Mesothelial cell of epicardium (in vitro differentiated cells): ENCODE data around the gene FAM76A. TPM values are rescaled to one million over a fixed set of nuclear protein-coding genes. Genes with fewer than 3 reads are reported as not detected.
A peak's percentile ranks its signal among the peaks of the same experiment; 100 is the strongest.
"Not testable (repeated sequence)": the region's sequence is repeated elsewhere in the genome, so short reads cannot be mapped to it uniquely, and the experiment has no call there.

ENCODE experiments used
- DNase-seq, 2 experiments: peaks; one replicate each; pipeline ENCODE4 v3.0.0; 2021; ENCODE audit warnings: low spot score in 2 of 2; ENCODE audit not compliant: unreplicated experiment in 2 of 2
- H3K27ac Mint-ChIP-seq: 2 replicates; pipeline ENCODE4 v1.8.0; 2021; ENCODE audit warnings: mixed read lengths
- H3K27me3 Mint-ChIP-seq: 2 replicates; pipeline ENCODE4 v1.8.0; 2021; ENCODE audit warnings: low read depth, mixed read lengths
- H3K36me3 Mint-ChIP-seq: 2 replicates; pipeline ENCODE4 v1.8.0; 2021; ENCODE audit warnings: mixed read lengths
- H3K4me1 Mint-ChIP-seq: 2 replicates; pipeline ENCODE4 v1.8.0; 2021; ENCODE audit warnings: mixed read lengths
- H3K4me3 Mint-ChIP-seq: 2 replicates; pipeline ENCODE4 v1.8.0; 2021; ENCODE audit warnings: mild to moderate bottlenecking, moderate library complexity, mixed read lengths
- H3K9me3 Mint-ChIP-seq: 2 replicates; pipeline ENCODE4 v1.8.0; 2021; ENCODE audit warnings: mixed read lengths
- total RNA-seq: library from RNA; stranded (reverse); gene quantifications from 3 replicates; pipeline ENCODE4 v1.2.1, GENCODE V29; 2021
- TF ChIP-seq, protein P1 (sequence below): fragments of 200-600 bp; sonication (generic); IDR thresholded peaks from one replicate; pipeline ENCODE4 v1.5.0; 2021; ENCODE audit warnings: antibody characterized with exemption; ENCODE audit not compliant: unreplicated experiment

The FAM76A gene
- 12.0 to 12.4 TPM (median 12.4 TPM) in 3 replicates for total RNA-seq

DNA sequence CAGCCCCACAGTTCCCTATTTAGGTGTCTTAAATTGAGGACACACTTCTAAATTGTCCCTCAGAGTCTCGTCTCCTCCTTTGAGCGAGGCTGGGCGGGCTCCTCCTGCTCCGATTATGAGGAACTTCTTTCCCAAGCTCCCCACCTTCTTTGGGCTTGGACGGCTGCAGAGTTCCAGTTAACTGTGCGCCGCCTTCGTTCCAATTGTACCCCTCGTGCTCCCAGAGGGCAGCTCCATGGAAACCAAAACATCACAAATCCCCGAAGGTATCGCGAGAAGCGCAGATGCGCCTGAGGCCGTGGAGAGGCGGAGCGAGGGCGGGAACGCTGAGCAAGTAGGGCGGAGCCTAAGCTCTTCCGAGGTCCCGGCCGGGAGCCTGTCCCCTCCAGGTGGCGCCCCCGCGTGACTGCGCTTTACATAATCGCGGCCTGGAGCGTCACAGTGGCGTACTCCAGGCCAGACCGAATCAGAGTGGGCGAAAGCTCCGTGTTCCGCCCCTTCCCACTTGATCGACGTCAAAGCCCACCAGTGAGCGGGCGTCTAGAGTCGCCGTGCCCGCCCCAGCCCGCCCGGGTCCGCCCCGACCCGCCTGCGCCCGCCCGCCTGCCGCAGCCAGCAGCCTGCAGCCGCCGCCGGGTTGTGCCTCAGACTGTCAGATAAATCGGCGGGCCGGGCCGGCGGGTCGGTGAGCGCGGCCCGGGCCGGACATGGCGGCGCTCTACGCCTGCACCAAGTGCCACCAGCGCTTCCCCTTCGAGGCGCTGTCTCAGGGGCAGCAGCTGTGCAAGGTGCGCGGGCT lies at the start of gene FAM76A:
FAM76A (plus strand) TSS at position 588 of the 799 bp plus-strand sequence; CDS start at position 708, 120 bp downstream.
- H3K4me3 Mint-ChIP-seq: peak within 1 kb of the TSS; percentile 78
- TF ChIP-seq, protein P1, sequence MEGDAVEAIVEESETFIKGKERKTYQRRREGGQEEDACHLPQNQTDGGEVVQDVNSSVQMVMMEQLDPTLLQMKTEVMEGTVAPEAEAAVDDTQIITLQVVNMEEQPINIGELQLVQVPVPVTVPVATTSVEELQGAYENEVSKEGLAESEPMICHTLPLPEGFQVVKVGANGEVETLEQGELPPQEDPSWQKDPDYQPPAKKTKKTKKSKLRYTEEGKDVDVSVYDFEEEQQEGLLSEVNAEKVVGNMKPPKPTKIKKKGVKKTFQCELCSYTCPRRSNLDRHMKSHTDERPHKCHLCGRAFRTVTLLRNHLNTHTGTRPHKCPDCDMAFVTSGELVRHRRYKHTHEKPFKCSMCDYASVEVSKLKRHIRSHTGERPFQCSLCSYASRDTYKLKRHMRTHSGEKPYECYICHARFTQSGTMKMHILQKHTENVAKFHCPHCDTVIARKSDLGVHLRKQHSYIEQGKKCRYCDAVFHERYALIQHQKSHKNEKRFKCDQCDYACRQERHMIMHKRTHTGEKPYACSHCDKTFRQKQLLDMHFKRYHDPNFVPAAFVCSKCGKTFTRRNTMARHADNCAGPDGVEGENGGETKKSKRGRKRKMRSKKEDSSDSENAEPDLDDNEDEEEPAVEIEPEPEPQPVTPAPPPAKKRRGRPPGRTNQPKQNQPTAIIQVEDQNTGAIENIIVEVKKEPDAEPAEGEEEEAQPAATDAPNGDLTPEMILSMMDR: peak; percentile 26
- H3K27ac Mint-ChIP-seq: peak within 1 kb of the TSS; percentile 98

DNA sequence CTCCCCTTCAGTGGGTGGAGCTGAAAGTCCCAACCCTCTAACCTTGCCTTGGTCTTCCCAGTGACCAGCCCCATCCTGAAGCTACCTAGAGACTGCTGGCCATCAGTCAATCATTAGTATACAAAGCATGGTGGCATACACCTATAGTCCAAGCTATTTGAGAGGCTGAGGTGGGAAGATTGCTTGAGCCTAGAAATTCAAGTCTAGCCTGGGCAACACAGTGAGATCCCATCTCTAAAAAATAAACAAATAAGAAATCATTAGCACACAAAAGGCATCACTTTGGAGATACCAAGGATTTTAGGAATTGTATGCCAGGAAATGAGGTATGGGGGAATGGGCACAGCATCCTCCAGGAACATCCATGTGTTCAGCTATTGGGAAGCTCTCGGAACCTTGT lies 49.4 kb upstream of the FAM76A start:
- TF ChIP-seq, protein P1: no peak
- H3K9me3 Mint-ChIP-seq: peaks cover 12% of the 10 kb centered on the region
- no peak for DNase-seq
- H3K4me1 Mint-ChIP-seq: peaks cover 12% of the 10 kb centered on the region
- no peaks in the 10 kb centered on the region for H3K27me3 Mint-ChIP-seq
- H3K4me3 Mint-ChIP-seq: no peak overlapping the region
- no peak overlapping the region for H3K27ac Mint-ChIP-seq
- H3K36me3 Mint-ChIP-seq: peaks cover 4% of the 10 kb centered on the region

More for the DNA sequence above, at the start of gene FAM76A:
- no peaks in the 10 kb centered on the region for H3K9me3 Mint-ChIP-seq
- peaks cover 8% of the 10 kb centered on the region for H3K4me1 Mint-ChIP-seq
- H3K27me3 Mint-ChIP-seq: no peaks in the 10 kb centered on the region
- H3K36me3 Mint-ChIP-seq: peaks cover 8% of the 10 kb centered on the region
- peak; percentile 97 to 99 for DNase-seq

DNA sequence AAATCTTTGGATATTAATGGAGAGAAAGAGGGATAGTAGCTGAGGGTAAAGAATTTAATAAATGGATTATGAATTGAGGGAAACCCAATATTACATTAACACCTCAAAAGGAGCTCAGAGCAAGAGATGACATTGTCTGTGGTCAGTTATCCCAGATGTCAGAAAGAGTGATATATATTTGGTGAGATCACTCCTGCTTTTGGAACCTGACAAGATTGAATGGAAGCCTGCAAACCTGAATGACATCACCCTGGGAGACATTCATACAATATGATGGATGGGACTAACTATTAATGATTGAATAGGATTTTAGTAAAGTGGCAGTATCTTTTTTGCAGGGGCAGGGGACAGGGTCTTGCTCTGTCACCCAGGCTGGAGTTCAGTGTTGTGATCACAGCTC lies 47.0 kb upstream of the FAM76A start:
- H3K4me3 Mint-ChIP-seq: no peak overlapping the region
- no peak overlapping the region for H3K27ac Mint-ChIP-seq
- DNase-seq: no peak
- no peaks in the 10 kb centered on the region for H3K27me3 Mint-ChIP-seq
- TF ChIP-seq, protein P1: no peak
- H3K4me1 Mint-ChIP-seq: no peaks in the 10 kb centered on the region
- H3K36me3 Mint-ChIP-seq: peaks cover 8% of the 10 kb centered on the region
- peaks cover 20% of the 10 kb centered on the region for H3K9me3 Mint-ChIP-seq

DNA sequence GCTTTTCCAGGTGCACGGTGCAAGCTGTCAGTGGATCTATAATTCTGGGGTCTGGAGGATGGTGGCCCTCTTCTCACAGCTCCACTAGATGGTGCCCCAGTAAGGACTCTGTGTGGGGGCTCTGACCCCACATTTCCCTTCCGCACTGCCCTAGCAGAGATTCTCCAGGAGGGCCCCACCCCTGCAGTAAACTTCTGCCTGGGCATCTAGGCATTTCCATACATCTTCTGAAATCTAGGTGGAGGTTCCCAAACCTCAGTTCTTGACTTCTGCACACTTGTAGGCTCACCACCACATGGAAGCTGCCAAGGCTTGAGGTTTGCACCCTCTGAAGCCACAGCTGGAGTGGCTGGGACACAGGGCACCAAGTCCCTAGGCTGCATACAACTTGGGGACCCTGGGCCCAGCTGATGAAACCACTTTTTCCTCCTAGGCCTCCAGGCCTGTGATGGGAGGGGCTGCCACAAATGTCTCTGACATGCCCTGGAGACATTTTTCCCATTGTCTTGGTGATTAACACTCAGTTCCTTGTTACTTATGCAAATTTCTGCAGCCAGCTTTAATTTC lies 45.5 kb upstream of the FAM76A start:
- H3K4me1 Mint-ChIP-seq, DNase-seq, H3K4me3 Mint-ChIP-seq, H3K27me3 Mint-ChIP-seq, H3K27ac Mint-ChIP-seq, H3K36me3 Mint-ChIP-seq: not testable (repeated sequence)
- H3K9me3 Mint-ChIP-seq: peaks cover 20% of the 10 kb centered on the region

DNA sequence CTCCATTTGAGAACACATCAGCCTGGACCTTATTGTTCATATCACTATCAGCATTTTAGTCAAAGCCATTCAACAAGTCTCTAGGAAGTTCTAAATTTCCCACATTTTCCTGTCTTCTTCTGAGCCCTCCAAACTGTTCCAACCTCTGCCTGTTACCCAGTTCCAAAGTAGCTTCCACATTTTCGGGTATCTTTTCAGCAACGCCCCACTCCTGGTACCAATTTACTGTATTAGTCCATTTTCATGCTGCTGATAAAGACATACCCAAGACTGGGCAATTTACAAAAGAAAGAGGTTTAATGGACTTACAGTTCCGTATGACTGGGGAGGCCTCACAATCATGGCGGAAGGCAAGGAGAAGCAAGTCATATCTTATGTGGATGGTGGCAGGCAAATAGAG lies 44.2 kb upstream of the FAM76A start:
- H3K4me1 Mint-ChIP-seq, H3K27me3 Mint-ChIP-seq, H3K27ac Mint-ChIP-seq, DNase-seq, H3K4me3 Mint-ChIP-seq, H3K36me3 Mint-ChIP-seq: not testable (repeated sequence)
- H3K9me3 Mint-ChIP-seq: peaks cover 20% of the 10 kb centered on the region

DNA sequence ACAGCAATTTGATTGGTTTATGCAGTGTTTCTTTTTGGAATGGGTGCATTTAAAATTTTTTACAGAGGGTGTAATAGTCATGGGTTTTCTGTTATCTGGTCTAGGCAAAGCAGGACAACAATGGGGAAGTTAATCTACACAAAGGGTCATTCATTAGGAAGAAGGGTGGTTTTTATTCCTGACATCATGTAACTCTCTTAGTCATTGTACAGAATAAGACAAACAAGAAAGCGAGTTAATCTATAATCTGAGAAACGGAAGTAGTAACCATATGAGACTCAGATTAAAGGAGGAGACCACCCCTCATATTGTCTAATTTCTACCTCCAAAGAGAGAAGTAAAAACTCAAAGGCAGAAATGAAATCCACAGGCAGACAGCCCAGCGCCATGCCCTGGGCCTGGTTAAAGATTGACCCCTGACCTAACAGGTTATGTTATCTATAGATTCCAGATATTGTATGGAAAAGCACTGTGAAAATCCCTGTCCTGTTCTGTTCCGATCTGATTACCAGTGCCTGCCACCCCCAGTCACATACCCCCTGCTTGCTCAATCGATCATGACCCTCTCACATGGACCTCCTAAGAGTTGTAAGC lies 43.3 kb upstream of the FAM76A start:
- no peak for DNase-seq
- H3K9me3 Mint-ChIP-seq: peaks cover 20% of the 10 kb centered on the region
- peaks cover 8% of the 10 kb centered on the region for H3K36me3 Mint-ChIP-seq
- no peak overlapping the region for H3K27ac Mint-ChIP-seq
- TF ChIP-seq, protein P1: no peak
- H3K27me3 Mint-ChIP-seq: no peaks in the 10 kb centered on the region
- no peak overlapping the region for H3K4me3 Mint-ChIP-seq
- H3K4me1 Mint-ChIP-seq: no peaks in the 10 kb centered on the region
